ENCODE data around the gene EXD3.
A peak's percentile ranks its signal among the peaks of the same experiment; 100 is the strongest.

Gene EXD3

GRCh38 chr9:137300567-137301080, 122.3 kb downstream of the EXD3 start:
- peak overlapping the region; percentile 25 for H3K4me3 ChIP-seq (ENCODE audit: low read length)
- no peak for TF ChIP-seq ZNF274 (IDR thresholded peaks at IDR 0.05; ENCODE audit: low read depth, low read length)

- no peak for TF ChIP-seq ZNF274 (IDR thresholded peaks at IDR 0.05; ENCODE audit: low read depth, low read length)
- no peak overlapping the region for H3K4me3 ChIP-seq (ENCODE audit: low read length)
Observed at GRCh38 chr9:137299938-137300337, 123.0 kb downstream of the EXD3 start.

GRCh38 chr9:137299203-137299565, 123.8 kb downstream of the EXD3 start:
- TF ChIP-seq ZNF274 (IDR thresholded peaks at IDR 0.05; ENCODE audit: low read depth, low read length), result no peak

GRCh38 chr9:137298401-137299202, 124.4 kb downstream of the EXD3 start:
- no peak overlapping the region for H3K4me3 ChIP-seq (ENCODE audit: low read length)
- no peak for TF ChIP-seq ZNF274 (IDR thresholded peaks at IDR 0.05; ENCODE audit: low read depth, low read length)

More at GRCh38 chr9:137299203-137299565, 123.8 kb downstream of the EXD3 start:
- H3K4me3 ChIP-seq (ENCODE audit: low read length), result no peak overlapping the region

- TF ChIP-seq ZNF274 (IDR thresholded peaks at IDR 0.05; ENCODE audit: low read depth, low read length), result no peak
- H3K4me3 ChIP-seq (ENCODE audit: low read length), result no peak overlapping the region
Observed at GRCh38 chr9:137297966-137298365, 125.0 kb downstream of the EXD3 start.

- no peak for TF ChIP-seq ZNF274 (IDR thresholded peaks at IDR 0.05; ENCODE audit: low read depth, low read length)
- H3K4me3 ChIP-seq (ENCODE audit: low read length), result no peak overlapping the region
Observed at GRCh38 chr9:137296670-137297664, 126.0 kb downstream of the EXD3 start.

- peak overlapping the region; percentile 33; the same call in 1 of the 2 replicates for H3K4me3 ChIP-seq (ENCODE audit: low read length)
- no peak for TF ChIP-seq ZNF274 (IDR thresholded peaks at IDR 0.05; ENCODE audit: low read depth, low read length)
Observed at GRCh38 chr9:137295849-137296669, 126.9 kb downstream of the EXD3 start.

GRCh38 chr9:137295238-137295811, 127.6 kb downstream of the EXD3 start:
- H3K4me3 ChIP-seq (ENCODE audit: low read length), result peak overlapping the region; percentile 33; the same call in 1 of the 2 replicates
- TF ChIP-seq ZNF274 (IDR thresholded peaks at IDR 0.05; ENCODE audit: low read depth, low read length), result no peak

GRCh38 chr9:137294681-137295237, 128.2 kb downstream of the EXD3 start:
- TF ChIP-seq ZNF274 (IDR thresholded peaks at IDR 0.05; ENCODE audit: low read depth, low read length), result no peak
- no peak overlapping the region for H3K4me3 ChIP-seq (ENCODE audit: low read length)

GRCh38 chr9:137294091-137294680, 128.8 kb downstream of the EXD3 start:
- H3K4me3 ChIP-seq (ENCODE audit: low read length), result no peak overlapping the region
- TF ChIP-seq ZNF274 (IDR thresholded peaks at IDR 0.05; ENCODE audit: low read depth, low read length), result no peak

GRCh38 chr9:137293482-137294090, 129.4 kb downstream of the EXD3 start:
- no peak for TF ChIP-seq ZNF274 (IDR thresholded peaks at IDR 0.05; ENCODE audit: low read depth, low read length)
- H3K4me3 ChIP-seq (ENCODE audit: low read length), result no peak overlapping the region

GRCh38 chr9:137293094-137293481, 129.9 kb downstream of the EXD3 start:
- no peak overlapping the region for H3K4me3 ChIP-seq (ENCODE audit: low read length)
- no peak for TF ChIP-seq ZNF274 (IDR thresholded peaks at IDR 0.05; ENCODE audit: low read depth, low read length)

Measured in GM08714 (cell line).